ENCODE results near the gene GMDS.

GMDS gene

DNA sequence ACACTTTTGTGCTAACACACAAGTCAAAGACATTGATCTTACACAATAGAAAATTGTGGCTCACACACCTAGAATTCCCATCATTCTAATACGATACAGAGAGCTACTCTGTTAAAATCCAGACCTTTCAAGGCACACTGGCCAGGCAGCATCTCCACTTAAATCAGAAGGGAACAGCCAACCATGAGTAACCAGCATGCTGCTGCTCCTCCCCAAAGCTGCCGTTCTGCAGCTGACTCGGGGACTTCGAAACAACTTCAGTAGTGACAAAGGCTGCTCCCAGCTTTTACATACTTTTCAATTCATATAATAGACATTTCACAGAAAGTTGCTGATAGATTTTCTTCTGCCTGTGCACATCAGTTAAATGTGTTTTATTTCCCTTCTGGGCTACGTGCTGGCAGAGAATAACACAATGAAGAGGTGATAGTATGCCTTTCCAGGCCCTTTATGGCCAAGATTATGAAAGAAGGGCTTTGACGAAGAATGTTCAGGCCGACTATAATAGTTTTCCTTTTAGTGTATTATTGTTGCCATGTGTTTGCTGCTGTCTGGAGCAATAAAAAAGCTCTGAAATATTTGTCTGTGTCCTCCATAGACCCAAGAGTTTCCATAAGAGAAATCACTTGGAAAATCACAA lies 159.0 kb downstream of the GMDS start:
- Histone ChIP-seq H3K79me2 (ENCODE audit: low read length) (no peaks in the 10 kb centered on the region), H3K4me1 (ENCODE audit: low read length) (no peaks in the 10 kb centered on the region), H4K20me1 (ENCODE audit: insufficient read depth, low read length) (no peaks in the 10 kb centered on the region), H3K9me3 (ENCODE audit: insufficient read depth, low read length) (no peaks in the 10 kb centered on the region), H3K27me3 (ENCODE audit: low read depth, low read length) (no peaks in the 10 kb centered on the region), H3K36me3 (replicated peaks; ENCODE audit: low read depth, low read length) (no peaks in the 10 kb centered on the region), H3K27ac (ENCODE audit: low read length) (no peak overlapping the region), H3K4me2 (ENCODE audit: low read length) (no peak overlapping the region), H2AFZ (ENCODE audit: low read depth, low read length) (no peak overlapping the region), H3K4me3 (ENCODE audit: low read length) (no peak overlapping the region), H3K9ac (ENCODE audit: low read length) (no peak overlapping the region)
- no peak for TF ChIP-seq EZH2phosphoT487 (IDR thresholded peaks at IDR 0.05; ENCODE audit: low read depth)
- TF ChIP-seq, protein P1, sequence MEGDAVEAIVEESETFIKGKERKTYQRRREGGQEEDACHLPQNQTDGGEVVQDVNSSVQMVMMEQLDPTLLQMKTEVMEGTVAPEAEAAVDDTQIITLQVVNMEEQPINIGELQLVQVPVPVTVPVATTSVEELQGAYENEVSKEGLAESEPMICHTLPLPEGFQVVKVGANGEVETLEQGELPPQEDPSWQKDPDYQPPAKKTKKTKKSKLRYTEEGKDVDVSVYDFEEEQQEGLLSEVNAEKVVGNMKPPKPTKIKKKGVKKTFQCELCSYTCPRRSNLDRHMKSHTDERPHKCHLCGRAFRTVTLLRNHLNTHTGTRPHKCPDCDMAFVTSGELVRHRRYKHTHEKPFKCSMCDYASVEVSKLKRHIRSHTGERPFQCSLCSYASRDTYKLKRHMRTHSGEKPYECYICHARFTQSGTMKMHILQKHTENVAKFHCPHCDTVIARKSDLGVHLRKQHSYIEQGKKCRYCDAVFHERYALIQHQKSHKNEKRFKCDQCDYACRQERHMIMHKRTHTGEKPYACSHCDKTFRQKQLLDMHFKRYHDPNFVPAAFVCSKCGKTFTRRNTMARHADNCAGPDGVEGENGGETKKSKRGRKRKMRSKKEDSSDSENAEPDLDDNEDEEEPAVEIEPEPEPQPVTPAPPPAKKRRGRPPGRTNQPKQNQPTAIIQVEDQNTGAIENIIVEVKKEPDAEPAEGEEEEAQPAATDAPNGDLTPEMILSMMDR (IDR thresholded peaks at IDR 0.05; ENCODE audit: low read depth, low read length), result no peak

DNA sequence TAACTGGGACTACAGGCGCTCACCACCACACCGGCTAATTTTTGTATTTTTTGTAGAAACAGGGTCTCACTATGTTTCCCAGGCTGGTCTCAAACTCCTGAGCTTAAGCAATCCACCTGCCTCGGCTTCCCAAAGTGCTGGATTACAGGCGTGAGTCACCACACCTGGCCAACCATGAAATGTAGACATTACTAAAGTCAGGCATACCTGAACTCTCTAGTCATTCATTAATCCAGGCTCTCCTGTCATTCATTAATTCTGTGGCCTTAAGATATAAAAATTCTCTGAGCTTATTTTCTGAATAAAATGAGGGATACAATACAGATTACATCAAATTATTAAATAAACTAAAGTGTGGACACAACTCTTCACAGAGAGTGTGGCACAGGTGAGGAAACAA lies 159.7 kb downstream of the GMDS start:
- Histone ChIP-seq H3K4me2 (ENCODE audit: low read length) (no peak overlapping the region), H3K27ac (ENCODE audit: low read length) (no peak overlapping the region)

DNA sequence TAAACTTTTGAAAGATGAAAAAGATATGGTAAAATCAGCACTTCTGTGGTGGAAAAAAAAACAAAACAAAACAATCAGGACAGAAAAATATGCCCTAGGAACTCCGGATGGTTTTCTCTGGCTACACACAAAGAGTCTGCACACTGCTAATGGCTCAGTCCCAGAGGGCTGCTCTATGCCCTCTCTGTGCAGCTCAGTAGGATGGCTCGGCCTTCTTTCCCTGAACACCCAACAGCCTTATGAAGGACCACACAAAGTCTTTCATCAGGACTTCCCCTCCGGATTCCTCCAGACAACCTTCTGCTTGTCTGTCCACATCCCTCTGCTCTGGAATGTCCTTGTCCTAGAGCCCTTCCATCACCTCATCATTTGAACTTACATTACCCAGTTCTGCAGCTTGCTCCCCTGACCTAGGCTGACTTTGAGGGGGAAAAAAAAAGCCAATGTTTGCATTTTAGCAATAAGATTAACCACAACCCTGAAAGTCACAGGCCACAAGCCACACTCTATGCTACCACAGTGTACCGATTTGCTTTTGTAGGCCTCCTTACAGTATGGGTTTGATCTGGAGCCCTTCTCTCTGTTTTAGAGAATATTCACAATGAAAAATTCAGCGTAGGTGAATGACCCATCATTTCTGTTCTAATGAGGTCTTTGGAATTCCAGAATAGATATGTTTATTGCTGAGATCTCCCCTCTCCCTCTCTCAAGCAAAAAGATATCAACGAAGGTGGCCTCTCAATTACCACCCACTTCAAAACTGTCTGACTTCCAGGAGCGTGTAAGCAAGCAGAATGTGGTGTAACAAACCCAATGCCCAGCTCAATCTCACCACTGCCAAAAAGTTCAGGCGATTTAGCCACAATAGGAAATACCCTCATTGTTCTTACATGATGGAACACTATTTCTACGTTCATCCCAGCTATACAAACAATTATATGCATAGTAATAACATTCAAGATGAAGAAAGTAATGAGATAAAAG lies 164.0 kb downstream of the GMDS start:
- H3K4me2 ChIP-seq (ENCODE audit: low read length), result no peak overlapping the region
- H3K9me3 ChIP-seq (ENCODE audit: insufficient read depth, low read length), result no peaks in the 10 kb centered on the region
- H3K4me1 ChIP-seq (ENCODE audit: low read length), result no peaks in the 10 kb centered on the region

More for the DNA sequence above, 159.7 kb downstream of the GMDS start:
- Histone ChIP-seq H3K4me3 (ENCODE audit: low read length) (no peak overlapping the region), H3K9me3 (ENCODE audit: insufficient read depth, low read length) (no peaks in the 10 kb centered on the region), H3K36me3 (replicated peaks; ENCODE audit: low read depth, low read length) (no peaks in the 10 kb centered on the region), H3K79me2 (ENCODE audit: low read length) (no peaks in the 10 kb centered on the region), H2AFZ (ENCODE audit: low read depth, low read length) (no peak overlapping the region), H4K20me1 (ENCODE audit: insufficient read depth, low read length) (no peaks in the 10 kb centered on the region), H3K4me1 (ENCODE audit: low read length) (no peaks in the 10 kb centered on the region), H3K27me3 (ENCODE audit: low read depth, low read length) (no peaks in the 10 kb centered on the region), H3K9ac (ENCODE audit: low read length) (no peak overlapping the region)
- TF ChIP-seq EZH2phosphoT487 (IDR thresholded peaks at IDR 0.05; ENCODE audit: low read depth), result no peak
- TF ChIP-seq, protein P1 (IDR thresholded peaks at IDR 0.05; ENCODE audit: low read depth, low read length), result no peak

More for the DNA sequence above, 164.0 kb downstream of the GMDS start:
- Histone ChIP-seq H2AFZ (ENCODE audit: low read depth, low read length) (no peak overlapping the region), H4K20me1 (ENCODE audit: insufficient read depth, low read length) (no peaks in the 10 kb centered on the region), H3K79me2 (ENCODE audit: low read length) (no peaks in the 10 kb centered on the region), H3K9ac (ENCODE audit: low read length) (no peak overlapping the region), H3K27me3 (ENCODE audit: low read depth, low read length) (no peaks in the 10 kb centered on the region), H3K36me3 (replicated peaks; ENCODE audit: low read depth, low read length) (no peaks in the 10 kb centered on the region), H3K27ac (ENCODE audit: low read length) (no peak overlapping the region), H3K4me3 (ENCODE audit: low read length) (no peak overlapping the region)
- TF ChIP-seq, protein P1 (IDR thresholded peaks at IDR 0.05; ENCODE audit: low read depth, low read length), result no peak
- TF ChIP-seq EZH2phosphoT487 (IDR thresholded peaks at IDR 0.05; ENCODE audit: low read depth), result no peak

Measured in OCI-LY3 (cell line).